HCEC 1CT (cell line): ENCODE results near the gene COPB2.
"Not testable (repeated sequence)": the region's sequence is repeated elsewhere in the genome, so short reads cannot be mapped to it uniquely, and the experiment has no call there.

Experiments used
- DNase-seq: peaks from one replicate; pipeline ENCODE4 v3.0.0-alpha.2; 2017

COPB2 gene

DNA sequence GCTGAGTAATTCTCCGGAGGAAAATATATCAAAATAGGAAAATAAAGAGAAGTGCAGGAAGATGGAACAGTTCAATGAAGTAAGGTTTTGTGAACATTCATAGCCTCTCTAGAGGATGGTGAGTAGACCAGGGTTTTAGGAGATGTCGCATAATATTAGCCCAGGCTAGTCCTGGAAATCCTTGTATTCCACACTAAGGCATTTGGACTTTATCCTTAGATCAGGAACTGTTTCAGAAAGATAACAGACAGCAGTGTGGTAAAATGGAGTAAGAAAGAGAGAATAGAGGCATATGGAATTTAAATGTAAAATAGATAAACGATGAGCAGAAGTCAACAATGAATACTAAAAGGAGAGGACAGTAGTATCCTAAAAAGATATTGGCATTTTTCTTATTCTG lies 12.1 kb downstream of the COPB2 start:
- no peak for DNase-seq

DNA sequence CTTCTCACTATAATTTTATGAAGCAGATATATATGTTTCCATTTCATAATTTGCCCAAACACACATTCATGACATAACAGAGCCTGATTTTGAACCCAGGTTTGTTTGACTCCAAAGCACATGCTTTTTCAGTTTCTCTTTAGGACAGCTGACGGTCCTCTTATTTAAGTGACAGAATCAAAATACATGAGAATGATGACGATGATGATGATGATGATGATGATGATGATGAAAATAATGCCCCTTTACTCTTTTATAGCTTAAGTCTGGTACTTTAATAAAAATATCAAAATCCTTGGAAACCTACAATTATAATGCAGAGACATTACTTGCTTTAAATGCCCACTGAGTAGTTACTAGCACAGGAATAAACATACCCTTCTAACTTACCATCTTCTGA lies 15.3 kb downstream of the COPB2 start:
- DNase-seq, result no peak

DNA sequence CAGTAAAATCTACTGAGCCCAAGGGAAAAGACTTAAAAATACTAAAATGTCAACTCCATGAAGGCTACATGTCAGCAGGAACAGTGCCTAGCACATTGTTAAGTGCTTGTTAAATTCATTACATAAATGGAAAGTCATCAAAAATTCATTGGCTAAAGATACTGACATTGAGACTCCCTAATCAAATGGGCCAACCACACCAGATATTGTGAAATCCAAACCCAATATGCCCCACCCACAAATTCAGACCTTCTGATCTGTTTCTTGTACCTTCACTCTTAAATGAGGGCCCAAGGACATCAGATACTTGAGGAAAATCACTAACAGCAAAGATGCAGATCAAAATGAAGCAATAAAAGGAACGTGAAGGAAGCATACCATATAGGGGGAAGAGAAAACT lies 24.9 kb downstream of the COPB2 start:
- DNase-seq, result no peak

DNA sequence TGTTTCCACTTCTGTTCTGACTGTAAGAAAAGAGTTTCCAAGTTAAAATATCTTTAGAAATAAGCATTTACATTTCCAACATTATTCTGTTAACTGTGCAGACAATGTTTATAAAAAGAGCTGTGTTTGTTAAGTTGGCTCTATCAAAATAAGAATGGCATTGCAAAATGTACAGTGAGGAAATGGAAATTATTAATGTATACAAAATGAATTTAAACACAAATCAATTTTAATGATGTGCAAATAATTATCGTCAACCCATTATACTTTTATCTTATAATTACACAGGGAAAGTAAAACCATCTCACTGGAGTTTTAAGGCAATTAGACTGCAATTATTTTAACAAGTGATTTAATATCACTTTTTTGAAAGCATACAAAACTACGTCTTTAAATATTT lies 28.2 kb downstream of the COPB2 start:
- DNase-seq, result no peak

DNA sequence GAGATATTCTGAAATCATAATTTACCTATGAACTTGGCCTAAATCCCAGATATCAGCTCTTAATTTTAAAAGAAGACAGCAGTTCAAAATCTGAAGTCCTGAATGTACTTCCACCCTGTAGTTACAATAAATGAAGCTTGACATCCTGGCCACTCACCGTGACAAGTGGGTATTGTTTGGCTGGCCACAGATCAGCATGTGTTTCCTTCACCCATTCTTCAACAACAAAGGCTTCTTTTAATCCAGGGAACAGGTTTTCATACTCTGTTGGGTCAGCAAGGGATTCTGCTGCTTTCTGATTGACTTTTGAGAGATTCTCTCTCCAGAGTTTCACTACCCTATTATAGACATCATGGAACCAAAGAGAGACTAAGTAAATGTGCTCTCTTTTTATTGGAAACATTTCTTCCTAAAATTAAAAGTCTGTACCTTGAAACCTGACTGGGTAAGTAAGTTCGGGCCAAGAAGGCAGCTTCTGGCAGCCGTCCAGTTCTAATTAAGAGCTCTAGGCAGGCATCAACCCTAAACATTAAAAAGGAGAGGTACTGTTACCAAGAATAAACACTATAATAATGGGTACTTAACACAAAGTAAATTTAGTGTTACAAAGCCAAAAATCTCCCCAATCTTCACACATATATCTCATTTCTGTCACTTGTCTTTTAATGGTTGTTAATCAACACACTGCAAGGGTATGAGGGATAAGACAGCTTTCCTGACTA lies 30.4 kb downstream of the COPB2 start:
- DNase-seq, result no peak

DNA sequence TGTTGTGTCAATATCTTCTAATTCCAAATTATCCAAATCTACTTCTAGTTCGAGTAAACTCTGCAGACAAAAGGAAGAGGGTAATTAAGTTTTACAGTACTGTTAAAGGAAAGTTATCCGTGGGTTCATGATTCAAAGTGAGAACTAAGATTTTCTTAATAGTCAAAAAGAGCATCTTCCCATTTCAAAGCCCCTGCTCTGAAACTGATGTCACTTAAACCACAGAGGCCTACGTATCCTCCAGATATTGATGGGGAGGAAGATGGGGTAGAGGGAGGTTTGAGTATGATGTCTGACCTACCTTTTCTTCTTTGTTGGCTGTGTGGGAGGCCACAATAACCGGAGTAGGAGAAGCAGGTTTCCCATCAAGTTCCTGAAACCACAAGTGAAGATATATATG lies 31.5 kb downstream of the COPB2 start:
- no peak for DNase-seq

DNA sequence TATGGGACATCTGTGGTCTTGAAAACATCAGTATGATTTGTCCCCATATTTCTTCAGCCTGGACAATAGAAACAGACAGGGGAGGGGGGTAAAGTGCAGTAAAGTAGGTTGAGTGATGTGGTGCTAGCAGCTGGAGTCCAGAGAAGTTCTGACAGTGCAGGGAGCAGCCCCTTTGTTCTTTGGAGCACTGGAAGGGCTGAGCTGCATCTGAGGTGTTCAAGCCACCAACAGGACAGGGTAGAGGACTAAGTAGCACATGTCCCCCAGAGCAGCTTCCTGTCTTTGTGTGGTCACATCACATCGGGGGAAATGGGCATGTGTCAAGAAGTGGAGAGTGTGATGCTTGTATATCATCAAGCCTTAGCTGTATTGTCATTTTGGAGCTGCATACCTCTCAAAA lies 33.6 kb downstream of the COPB2 start:
- no peak for DNase-seq

DNA sequence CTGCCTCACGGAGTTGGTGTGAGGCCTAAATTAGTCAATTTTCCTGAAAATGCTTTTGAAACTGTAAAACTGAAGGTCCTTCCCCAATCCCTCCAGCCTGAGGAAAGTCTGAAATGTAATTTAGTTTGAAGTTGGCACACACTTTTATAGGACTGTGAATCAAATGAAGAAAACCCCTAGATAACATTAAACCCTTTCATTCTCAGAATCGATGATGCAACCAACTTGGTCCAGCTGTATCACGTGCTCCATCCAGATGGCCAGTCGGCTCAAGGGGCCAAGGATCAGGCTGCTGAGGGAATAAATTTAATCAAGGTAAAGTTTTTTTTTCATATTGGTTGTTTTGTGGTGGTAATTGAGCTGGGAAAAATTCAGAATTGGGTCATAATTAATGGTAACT lies 34.0 kb downstream of the COPB2 start:
- DNase-seq, result peak; percentile 12

DNA sequence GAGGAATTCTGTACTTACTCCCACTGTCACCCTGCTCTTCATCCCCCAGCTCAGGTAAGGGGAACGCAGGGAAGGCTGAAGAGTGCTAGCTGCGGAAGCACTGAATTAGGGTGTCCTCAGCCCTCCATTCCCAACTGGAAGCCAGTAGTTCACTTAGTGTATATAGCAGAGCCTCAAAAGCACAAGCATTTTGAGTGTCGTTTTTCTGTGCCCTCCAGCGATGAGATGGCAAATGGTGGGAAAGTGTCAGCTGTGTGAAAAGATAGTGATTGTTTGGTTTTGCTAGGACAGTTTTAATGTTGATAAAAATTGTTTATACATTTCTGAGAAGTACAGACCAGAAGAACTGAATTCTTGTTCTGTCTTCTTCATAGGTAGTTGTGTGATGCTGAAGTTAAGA lies 34.8 kb downstream of the COPB2 start:
- DNase-seq, result no peak

DNA sequence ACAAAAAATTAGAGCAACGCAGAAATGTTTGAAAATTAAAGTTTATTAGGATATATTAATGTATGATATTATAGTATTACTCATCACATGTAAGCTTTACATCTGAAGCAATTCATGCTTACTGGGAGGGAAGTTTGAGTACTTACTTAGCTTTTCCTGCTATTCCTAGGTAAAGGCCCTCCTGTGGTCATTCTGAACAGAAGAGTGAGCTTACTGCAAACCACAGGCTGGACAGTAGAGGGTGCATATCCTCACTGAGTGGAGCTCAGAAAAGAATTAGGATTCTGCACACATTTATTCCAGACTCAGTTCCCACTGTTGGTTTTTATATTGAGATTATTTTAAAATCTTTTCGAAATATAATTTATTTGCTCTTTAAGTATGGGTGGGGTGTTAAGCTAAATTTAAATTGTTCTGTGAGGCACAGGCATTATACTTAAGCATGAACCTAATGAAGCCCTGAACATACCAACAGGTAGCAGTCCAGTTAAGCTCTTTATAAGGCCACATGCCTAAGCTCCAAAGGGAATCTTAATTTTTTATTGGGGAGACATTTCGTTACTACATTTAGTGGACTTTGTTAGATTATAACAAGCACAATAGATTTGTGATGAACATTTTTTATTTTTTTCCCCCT lies 35.4 kb downstream of the COPB2 start:
- DNase-seq, result peak; percentile 65

DNA sequence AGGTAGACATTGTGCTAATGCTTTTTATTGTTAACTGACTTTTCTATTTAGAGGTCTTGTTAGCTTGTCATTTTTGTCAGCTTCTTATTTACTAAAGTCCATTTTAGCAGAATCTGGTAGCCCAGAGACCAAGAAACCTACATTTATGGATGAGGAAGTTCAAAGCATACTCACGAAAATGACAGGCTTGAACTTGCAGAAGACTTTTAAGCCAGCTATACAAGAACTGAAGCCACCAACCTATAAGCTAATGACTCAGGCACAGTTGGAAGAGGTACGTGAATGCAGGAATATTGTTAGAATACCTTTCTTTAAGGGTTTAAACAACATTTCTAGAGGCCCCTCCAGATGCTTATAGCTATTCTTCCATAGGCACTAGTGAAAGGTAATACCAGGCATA lies 42.7 kb downstream of the COPB2 start:
- no peak for DNase-seq

DNA sequence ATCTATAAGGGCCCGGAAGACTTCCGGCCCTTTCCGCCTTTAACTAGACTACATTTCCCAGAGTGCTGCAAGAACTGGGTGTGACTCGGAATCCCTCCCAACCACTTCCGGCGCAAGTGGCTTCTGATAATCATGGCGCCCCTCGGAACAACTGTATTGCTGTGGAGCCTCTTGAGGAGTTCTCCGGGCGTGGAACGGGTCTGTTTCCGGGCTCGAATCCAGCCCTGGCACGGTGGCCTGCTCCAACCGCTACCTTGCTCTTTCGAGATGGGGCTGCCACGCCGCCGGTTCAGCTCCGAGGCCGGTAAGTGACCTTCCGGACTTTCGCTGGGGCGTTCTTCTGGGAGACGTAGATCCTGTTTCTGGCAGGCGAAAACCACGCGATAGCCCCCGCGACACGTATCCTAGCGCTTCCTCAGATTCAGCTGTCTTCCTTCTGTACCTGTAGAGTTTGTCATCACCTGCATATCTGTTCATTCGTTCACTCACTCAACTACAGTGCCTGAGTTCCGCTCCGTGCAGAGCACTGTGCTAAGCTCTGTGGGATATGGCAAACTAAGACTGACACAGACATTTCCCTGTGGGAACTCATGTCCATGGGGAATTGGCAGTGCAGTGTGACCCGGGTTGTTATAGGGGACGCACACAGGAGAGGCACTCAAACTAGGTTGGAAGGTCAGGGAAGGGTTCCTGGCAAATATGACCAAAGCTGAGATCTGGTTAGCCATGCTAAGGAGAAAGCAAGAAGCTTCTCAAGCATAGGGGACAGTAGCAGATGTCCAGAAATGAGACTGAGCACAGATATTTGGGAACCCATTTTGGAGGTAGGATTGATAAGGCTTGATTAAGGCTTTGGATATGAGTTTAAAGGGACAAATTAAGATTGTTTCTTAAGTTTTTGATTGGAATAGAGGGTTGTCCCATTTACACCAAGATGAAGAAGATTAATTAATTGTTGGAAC lies 45.3 kb downstream of the COPB2 start, which contains the start of gene MRPS22:
MRPS22 (plus strand) TSS at position 126 of the 962 bp plus-strand sequence; CDS start at position 133, 7 bp downstream.
- DNase-seq, result peak; percentile 91

DNA sequence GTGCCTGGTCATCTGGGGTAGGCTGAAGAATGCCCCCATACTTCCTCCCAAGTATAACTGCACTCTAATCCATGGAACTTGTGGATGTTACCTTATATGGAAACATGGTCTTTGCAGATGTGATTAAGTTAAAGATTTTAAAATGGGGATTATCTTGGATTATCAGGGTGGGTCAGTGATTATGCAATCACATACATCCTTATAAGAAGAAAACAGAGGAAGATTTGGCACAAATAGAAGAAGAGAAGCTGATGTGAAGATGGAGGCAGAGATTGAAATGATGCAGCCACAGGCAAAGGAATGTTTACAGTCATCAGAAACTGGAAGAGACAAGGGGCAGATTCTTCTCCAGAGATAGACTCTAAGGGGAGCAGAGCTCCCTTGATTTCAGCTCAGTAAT lies 47.4 kb downstream of the COPB2 start:
- no peak for DNase-seq

DNA sequence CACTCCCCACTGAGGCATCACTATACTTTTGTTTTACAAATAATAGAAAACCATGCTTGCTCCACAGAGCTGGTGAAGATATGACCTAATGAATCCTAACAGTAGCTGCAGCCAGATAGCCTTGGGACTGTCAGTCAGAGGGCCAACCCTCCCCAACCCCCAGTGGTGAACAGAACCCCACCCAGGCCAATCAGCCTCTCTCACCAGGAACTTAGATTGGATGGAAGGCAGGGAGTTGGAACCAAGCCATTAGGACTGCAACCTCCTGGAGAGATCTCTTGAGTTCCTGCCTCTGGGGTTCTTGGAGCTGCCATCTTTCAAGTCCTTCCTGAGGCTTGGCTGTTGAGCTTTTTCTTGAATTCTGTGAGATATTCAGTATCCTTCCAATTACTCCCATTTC lies 48.7 kb downstream of the COPB2 start:
- no peak for DNase-seq

DNA sequence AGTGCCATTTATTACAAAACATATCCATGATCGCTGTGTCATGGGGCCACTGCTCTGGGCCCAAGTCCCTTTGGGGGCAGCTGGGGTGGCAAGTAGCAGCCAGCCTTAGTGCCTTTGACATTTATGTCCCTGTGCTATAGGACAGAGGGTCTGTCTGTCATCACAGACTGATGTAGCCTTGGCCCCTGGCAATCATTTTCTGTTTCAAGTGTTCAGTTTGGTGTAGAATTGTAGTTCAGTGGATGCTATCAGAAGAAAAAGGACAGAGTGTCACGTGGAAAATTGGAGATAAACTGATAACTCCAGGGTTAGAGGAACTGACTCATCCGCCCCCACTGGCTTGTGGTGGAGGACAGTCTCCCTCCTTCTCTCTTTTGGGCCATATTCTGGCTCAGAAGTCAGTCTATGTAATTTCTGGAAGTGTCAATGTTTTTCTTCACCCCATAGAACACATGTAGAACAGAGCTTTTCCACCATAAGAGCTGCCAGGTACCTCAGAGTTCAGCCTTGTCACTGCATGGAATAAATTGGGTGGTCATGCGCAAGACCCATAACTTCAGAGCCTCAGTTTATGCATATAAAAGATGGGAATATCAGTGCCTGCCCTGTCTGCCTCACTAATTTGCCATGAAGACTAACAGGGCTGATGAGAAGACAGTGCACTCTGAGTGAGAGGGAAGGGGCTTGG lies 50.1 kb downstream of the COPB2 start:
- no peak for DNase-seq

DNA sequence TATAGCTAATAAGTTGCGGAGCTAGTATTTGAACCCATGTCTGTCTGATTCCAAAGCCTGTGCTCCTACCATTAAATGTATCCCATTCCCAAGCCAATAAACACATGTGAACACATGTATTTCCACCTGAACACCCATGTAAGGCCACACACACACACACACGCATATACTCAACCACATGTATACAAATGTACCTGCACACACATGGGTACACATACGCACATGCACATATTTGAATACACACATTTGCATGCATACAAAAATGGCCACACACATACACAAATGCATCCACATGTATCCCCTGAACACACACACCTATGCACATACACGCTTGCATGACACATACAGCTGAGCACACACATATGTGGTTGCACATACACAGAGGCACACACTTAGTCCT lies 51.0 kb downstream of the COPB2 start:
- DNase-seq, result no peak

DNA sequence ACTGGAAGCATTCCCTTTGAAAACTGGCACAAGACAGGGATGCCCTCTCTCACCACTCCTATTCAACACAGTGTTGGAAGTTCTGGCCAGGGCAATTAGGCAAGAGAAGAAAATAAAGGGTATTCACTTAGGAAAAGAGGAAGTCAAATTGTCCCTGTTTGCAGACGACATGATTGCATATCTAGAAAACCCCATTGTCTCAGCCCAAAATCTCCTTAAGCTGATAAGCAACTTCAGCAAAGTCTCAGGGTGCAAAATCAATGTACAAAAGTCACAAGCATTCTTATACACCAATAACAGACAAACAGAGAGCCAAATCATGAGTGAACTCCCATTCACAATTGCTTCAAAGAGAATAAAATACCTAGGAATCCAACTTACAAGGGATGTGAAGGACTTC lies 54.8 kb downstream of the COPB2 start:
- not testable (repeated sequence) for DNase-seq

DNA sequence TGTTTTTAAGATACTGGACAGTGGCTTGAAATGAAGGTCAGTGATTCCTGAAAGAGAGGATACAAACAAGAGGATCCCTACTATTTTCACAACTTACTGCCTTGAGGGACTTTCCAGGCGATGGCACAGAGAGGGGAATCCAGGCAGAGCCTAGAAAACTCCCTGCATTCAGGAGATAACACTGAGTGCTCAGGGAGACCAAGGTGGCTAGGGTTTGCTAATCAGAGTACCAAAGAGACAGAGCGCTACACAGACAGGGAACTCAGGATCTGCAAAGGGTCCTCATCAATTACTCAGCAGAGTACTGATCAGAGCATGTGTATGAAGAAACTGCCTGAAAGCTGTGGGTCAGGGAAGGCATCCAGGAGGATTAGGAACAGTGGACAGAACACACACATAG lies 57.4 kb downstream of the COPB2 start:
- no peak for DNase-seq

DNA sequence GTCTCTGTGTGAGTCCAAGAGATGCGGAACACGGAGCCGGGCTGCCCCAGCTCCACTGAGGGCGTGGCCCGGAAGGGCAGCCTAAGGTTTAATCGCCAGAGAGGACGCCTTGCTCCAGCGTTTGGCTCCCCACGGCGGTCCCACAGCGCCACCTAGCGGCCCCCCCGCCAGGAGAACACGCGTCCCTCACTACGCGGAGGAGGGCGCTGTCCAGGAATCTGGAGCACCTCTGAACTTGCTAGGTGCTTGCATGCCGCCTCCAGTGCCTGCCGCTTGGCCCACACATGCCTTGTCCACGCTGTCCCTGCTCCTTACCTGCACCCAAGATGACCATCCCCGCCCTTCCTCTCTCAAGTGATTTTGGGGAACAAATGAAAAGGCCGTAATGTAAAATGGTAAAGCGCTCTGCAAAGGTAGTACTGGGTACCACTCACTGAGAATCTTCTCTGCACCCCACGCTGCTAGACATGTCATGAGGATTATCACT lies 60.0 kb downstream of the COPB2 start:
- peak; percentile 73 for DNase-seq

DNA sequence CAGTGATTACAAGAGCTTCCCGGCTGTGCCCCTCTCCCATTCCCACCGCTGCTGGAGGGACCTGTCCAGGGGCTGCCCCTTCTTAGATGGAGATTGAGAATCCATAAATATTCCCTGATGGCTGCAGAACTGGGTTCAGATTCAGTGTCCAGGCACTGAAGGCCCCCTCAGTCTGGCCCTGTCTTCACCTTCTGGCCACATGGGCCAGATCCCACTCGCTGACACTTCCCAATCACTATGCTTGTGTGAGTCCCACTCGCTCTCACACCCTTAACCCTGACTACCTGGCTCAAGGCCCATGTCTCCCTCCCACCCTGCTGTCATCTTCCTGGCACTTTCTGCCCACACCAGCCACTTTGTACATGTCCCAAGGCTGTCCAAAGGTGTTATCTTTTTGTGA lies 61.1 kb downstream of the COPB2 start:
- no peak for DNase-seq

DNA sequence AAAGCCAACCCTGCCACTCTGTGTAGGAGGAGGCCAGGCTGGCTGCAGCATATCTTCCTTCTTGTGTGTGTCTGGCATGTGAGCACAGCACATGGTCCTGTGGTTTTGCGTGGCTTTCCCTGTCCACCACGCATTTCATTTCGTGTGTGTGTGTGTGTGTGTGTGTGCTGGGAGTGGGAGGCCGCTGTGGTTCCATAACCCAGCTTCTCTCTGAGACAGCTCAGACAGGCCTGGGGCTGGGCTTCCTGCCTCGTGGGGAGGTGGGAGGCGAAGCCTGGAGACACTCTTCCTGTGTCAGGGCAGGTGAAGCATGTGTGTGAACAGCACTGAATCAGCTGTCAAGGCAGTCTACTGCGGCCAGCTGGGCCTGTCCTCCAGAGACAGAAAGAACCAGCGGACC lies 61.6 kb downstream of the COPB2 start:
- DNase-seq, result no peak

DNA sequence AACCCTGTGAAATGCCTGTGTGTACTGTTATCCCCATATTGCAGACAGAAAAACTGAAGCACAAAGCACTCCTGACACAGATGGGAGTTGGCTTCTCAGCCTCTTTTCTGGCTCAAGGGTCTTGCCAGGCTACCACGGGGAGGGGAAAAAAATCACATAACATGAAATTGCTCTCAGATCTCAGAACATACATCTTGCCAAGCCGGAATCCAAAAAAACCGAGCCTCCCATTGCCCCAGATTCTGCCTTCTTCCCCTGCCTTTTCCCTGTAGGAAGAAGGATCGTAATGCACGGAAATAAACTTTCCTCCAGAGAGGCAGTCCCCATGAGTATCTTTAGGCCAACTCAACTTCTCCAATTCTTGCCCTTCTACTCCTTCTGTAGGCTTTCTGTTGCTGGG lies 62.2 kb downstream of the COPB2 start:
- DNase-seq, result no peak

DNA sequence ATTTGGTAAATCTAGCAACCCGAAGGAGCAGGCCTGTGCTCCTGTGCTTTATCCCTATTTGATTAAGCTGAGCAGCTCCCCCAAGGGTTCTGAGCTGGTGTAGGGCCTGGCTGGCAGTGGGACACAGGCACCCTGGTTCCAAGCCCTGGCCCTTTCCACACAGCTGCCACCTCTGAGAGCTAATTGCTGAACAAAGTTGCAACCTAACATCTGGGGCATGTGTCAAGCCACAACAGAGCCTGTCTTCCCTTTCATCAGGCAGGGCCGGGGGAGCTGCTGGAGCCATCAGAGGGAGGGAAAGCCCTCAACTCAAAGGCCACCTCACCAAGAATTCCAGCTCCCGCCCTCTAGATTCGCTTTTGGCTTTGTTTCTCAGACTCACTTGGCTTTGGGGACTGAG lies 62.7 kb downstream of the COPB2 start:
- DNase-seq, result no peak
